Choroid plexus epithelial cell (primary cell): ENCODE results near the gene OPA3.
A peak's percentile ranks its signal among the peaks of the same experiment; 100 is the strongest.

Experiments
- DNase-seq: peaks from one replicate; pipeline ENCODE4 v3.0.0-alpha.2; 2010; ENCODE audit warnings: low read depth
- H3K4me3 ChIP-seq: 2 replicates; pipeline ENCODE4 v1.5.1; 2011; ENCODE audit warnings: low read depth, mild to moderate bottlenecking, control low read depth, low read length, moderate library complexity
- CTCF ChIP-seq: conservative IDR thresholded peaks from 2 replicates; pipeline ENCODE4 v1.5.1; 2011; ENCODE audit warnings: low read depth, mild to moderate bottlenecking, control low read depth, inconsistent platforms, low read length, moderate library complexity

Gene OPA3

DNA sequence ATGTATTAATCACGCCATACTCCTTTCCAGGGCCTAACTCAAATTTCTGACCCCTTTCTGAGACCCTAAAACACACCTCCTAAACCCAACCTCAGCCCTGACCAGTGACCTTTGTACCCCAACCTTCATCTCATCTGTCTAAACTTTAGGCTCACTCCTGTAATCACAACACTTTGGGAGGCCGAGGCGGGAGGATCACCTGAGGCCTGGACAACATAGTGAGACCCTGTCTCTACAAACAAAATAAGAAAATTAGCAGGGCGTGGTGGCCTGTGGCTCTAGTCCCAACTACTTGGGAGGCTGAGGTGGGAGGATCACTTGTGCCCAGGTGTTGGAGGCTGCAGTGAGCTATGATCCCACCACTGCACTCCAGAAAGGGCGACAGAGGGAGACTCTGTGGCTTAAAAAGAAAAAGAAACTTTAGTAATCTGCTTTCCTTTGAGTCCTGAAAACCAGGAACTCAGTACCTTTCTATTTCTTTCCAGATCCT is 92.4 kb downstream of the OPA3 start:
- no peak for TF ChIP-seq CTCF
- no peak for DNase-seq
- H3K4me3 ChIP-seq, result peak overlapping the region; percentile 73

- no peak for TF ChIP-seq CTCF
- no peak overlapping the region for H3K4me3 ChIP-seq
- DNase-seq, result no peak
Observed at GRCh38 chr19:45489216-45489855, 95.3 kb downstream of the OPA3 start.

DNA sequence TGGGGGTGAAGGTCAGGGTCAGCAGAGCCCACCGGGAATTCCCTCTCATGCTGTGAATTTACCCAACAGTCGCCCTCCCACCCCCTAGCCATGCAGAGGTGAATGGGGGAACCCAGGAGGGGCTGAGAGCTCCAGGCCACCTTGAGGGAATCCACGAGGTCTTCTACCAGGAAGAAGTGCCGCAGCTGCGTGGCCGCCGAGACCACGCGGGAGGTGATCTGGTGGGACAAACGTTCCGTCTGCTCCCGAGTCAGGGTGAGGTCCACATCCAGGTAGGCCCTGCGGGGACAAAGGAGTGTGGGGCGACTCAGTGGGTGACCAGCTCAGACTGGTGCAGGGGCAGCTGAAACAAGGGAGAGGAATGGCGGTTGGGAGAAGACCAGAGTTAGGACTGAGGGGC is 95.9 kb downstream of the OPA3 start:
- no peak for DNase-seq
- no peak overlapping the region for H3K4me3 ChIP-seq
- no peak for TF ChIP-seq CTCF

DNA sequence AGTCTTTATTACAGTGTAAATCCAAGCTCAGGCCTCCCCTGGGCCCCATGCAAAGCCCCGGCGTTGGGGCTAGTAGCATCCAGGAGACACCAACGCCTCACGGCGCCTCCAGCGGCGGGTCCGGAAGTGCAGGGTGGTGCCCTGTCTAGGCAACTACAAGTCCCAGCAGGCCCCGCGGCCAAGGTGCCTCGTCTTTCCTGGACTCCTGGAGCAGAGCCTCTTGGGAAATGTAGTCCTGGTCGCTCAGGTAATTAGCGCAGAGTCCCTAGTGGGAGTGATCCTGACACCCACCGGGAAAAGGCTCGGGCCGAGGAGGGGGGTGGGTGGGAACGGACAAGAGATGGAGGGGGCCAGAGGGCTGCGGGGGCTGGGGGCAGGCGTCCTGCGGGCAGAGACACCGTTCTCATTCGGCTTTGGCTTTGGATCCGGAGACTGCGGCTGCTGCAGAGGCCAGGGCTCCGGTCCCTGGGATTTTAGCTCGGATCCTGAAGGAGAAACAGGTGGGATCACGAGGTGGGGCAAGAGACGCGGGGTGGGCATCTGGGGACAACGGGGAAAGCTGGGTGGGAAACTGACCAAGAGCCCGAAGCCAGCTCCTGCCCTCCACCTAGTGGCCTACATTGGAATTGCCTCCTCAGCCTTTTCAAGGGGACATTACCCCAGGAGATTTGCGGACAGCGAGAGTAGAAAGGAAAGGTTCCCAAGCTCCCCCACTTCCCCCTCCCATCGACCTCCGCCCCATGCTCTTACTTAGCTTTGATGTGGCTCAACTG is 99.1 kb downstream of the OPA3 start:
- peak; percentile 91 for TF ChIP-seq CTCF
- peak overlapping the region; percentile 79 for H3K4me3 ChIP-seq
- peak; percentile 97 for DNase-seq

GRCh38 chr19:45484273-45484945 is 100.2 kb downstream of the OPA3 start:
- TF ChIP-seq CTCF, result no peak
- H3K4me3 ChIP-seq, result no peak overlapping the region
- peak; percentile 32 for DNase-seq

GRCh38 chr19:45483033-45483432 is 101.6 kb downstream of the OPA3 start:
- no peak for TF ChIP-seq CTCF
- H3K4me3 ChIP-seq, result no peak overlapping the region
- DNase-seq, result no peak
